GM23338 (cell line): ENCODE results near the gene BFSP2.

Experiments used
- EZH2 ChIP-seq: fragments of 200-600 bp; sonication (generic); IDR thresholded peaks from one replicate; pipeline ENCODE4 v1.8.0; 2017; ENCODE audit warnings: antibody characterized with exemption, mild to moderate bottlenecking, low read depth; ENCODE audit not compliant: unreplicated experiment
- TF ChIP-seq, protein P1 (sequence below), 2 experiments: fragments of 200-600 bp in 1 of 2; sonication (generic) in 1 of 2; conservative IDR thresholded peaks; 2 replicates each; pipeline versions ENCODE4 v1.5.1 to v1.6.1; 2016 to 2017; ENCODE audit warnings: antibody characterized with exemption in 2 of 2, low read depth in 2 of 2, mild to moderate bottlenecking in 2 of 2, moderate library complexity in 1 of 2

DNA sequence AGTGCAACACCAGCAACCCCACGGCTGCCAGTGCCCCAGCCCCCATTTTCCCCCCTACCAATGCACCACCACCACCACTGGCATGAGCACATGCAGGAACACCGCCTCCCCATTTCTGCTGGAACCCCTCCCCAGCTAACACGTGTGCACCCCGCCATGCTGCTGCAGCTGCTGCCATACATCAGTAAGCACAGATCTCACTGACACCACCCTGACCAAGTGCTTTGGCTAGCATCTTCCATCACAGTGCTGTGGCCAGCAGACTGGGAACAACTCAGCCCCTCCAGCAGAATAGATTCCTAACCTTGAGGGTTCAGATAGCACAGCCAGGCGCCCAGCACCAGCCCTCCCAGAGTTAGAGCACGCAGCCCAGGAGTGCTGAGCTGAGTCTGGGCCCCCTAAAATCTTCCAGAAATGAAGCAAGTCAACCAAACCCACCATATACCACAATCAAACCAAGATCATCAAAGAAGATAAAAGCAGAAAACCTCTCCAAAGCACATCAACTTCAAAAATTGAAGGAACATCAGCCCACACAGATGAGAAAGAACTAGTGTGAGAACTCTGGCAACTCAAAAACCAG lies 92.4 kb downstream of the BFSP2 start:
- TF ChIP-seq, protein P1, sequence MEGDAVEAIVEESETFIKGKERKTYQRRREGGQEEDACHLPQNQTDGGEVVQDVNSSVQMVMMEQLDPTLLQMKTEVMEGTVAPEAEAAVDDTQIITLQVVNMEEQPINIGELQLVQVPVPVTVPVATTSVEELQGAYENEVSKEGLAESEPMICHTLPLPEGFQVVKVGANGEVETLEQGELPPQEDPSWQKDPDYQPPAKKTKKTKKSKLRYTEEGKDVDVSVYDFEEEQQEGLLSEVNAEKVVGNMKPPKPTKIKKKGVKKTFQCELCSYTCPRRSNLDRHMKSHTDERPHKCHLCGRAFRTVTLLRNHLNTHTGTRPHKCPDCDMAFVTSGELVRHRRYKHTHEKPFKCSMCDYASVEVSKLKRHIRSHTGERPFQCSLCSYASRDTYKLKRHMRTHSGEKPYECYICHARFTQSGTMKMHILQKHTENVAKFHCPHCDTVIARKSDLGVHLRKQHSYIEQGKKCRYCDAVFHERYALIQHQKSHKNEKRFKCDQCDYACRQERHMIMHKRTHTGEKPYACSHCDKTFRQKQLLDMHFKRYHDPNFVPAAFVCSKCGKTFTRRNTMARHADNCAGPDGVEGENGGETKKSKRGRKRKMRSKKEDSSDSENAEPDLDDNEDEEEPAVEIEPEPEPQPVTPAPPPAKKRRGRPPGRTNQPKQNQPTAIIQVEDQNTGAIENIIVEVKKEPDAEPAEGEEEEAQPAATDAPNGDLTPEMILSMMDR (conservative IDR thresholded peaks at IDR 0.05; ENCODE audit: low read depth in 2 of 2), result no peak
- TF ChIP-seq EZH2, result no peak
